Stomach (tissue), 9 donors: ENCODE results near the gene NR2F1. TPM values are rescaled to one million over a fixed set of nuclear protein-coding genes. Genes with fewer than 3 reads are reported as not detected.

Experiments used
- DNase-seq, 2 donors: peaks; one replicate each; pipeline versions ENCODE4 v3.0.0 to v3.0.0-alpha.2; 2013 to 2019
- H3K27ac ChIP-seq, 5 donors: fragments of 200-600 bp in 4 of 5; sonication (generic) in 4 of 5; one replicate each; pipeline ENCODE4 v1.5.1; 2013 to 2019; ENCODE audit warnings: mild to moderate bottlenecking in 1 of 5, moderate library complexity in 1 of 5
- H3K27me3 ChIP-seq, 3 donors: fragments of 200-600 bp; sonication (generic); one replicate each; pipeline ENCODE4 v1.5.1; 2017 to 2019; ENCODE audit warnings: mixed run types in 1 of 3
- H3K36me3 ChIP-seq, 4 donors: fragments of 200-600 bp; sonication (generic); 1 replicate in 3 of 4; 2 replicates in 1 of 4; pipeline ENCODE4 v1.5.1; 2016 to 2019
- H3K4me1 ChIP-seq, 4 donors: fragments of 200-600 bp; sonication (generic); one replicate each; pipeline ENCODE4 v1.5.1; 2016 to 2019
- H3K4me3 ChIP-seq, 4 donors: fragments of 200-600 bp; sonication (generic) in 3 of 4; one replicate each; pipeline ENCODE4 v1.5.1; 2016 to 2019; ENCODE audit warnings: mild to moderate bottlenecking in 1 of 4
- H3K9me3 ChIP-seq, 4 donors: fragments of 200-600 bp; sonication (generic); one replicate each; pipeline ENCODE4 v1.5.1; 2016 to 2019
- CTCF ChIP-seq, 7 experiments: fragments of 450-650 bp in 4 of 7; fragments of 200-600 bp in 3 of 7; sonication (generic) in 3 of 7; IDR thresholded peaks; one replicate each; pipeline ENCODE4 v1.5.1; 2016 to 2019; ENCODE audit warnings: antibody characterized with exemption in 7 of 7, control low read depth in 2 of 7, mild to moderate bottlenecking in 1 of 7
- EP300 ChIP-seq: sonication (generic); formaldehyde crosslinking; IDR thresholded peaks from one replicate; pipeline ENCODE4 v1.6.1; 2017; ENCODE audit warnings: antibody characterized with exemption
- POLR2A ChIP-seq, 4 donors: fragments of 450-650 bp; IDR thresholded peaks; one replicate each; pipeline ENCODE4 v1.6.1; 2016; ENCODE audit warnings: antibody characterized with exemption in 4 of 4, control low read depth in 2 of 4, mild to moderate bottlenecking in 1 of 4, moderate library complexity in 1 of 4
- POLR2AphosphoS5 ChIP-seq, 3 donors: sonication (generic); formaldehyde crosslinking; IDR thresholded peaks; one replicate each; pipeline ENCODE4 v1.6.1; 2016; ENCODE audit warnings: antibody characterized with exemption in 3 of 3
- WGBS, 5 donors: extraction: QIAGEN DNeasy Blood & Tissue Kit in 3 of 5; methylation state at CpG; one replicate each; pipeline versions ENCODE4 v1.1.5 to v1.1.7; 2013 to 2018; 5-methylcytosine and 5-hydroxymethylcytosine counted together
- intact Hi-C: fragments of 100-400 bp; cut with DNase I; formaldehyde crosslinking; loops from one replicate; pipeline ENCODE4 v1.15.1; 2023; ENCODE audit warnings: low total_unique reads
- polyA plus RNA-seq, 3 donors: library from polyadenylated mRNA; stranded (reverse); fragments of 200-250 nt; gene quantifications; one replicate each; pipeline ENCODE4 v1.2.3, GENCODE V29; 2013
- total RNA-seq, 5 donors: library from RNA; depleted of rRNA; stranded (reverse); fragments of >200 nt; gene quantifications; one replicate each; pipeline versions ENCODE4 v1.1.0 to v1.2.3, GENCODE V29; 2014 to 2016
- donor health status: healthy with polysubstance abuse.
- donor health status: Bipolar disorder and iron deficiency.
- donor health status: healthy.

The NR2F1 gene
- total and polyA plus RNA-seq, 8 donors: 0.87 to 115 (median 22.4) TPM

- no peak overlapping the region for H3K4me3 ChIP-seq
- no peak for DNase-seq
- no peak for TF ChIP-seq EP300
- no peak for TF ChIP-seq POLR2AphosphoS5 (IDR thresholded peaks at IDR 0.05)
- H3K27ac ChIP-seq: no peak overlapping the region
- peaks cover 7 to 100% (median 78%) of the 10 kb centered on the region in 3 donors for H3K27me3 ChIP-seq
- no peaks in the 10 kb centered on the region for H3K36me3 ChIP-seq
- intact Hi-C loops: no loop called here
- 14 to 24% (median 22%) methylated on average over 7 of the region's 7 CpGs for WGBS, 5 donors
- peaks cover 0 to 23% (median 20%) of the 10 kb centered on the region in 4 donors for H3K4me1 ChIP-seq
- H3K9me3 ChIP-seq: no peaks in the 10 kb centered on the region
Observed at GRCh38 chr5:93609762-93610161, 26.7 kb downstream of the NR2F1 start.

- no peak for TF ChIP-seq CTCF (IDR thresholded peaks at IDR 0.05)
- TF ChIP-seq EP300: no peak
- TF ChIP-seq POLR2A (IDR thresholded peaks at IDR 0.05): no peak
- TF ChIP-seq POLR2AphosphoS5 (IDR thresholded peaks at IDR 0.05): no peak
- Histone ChIP-seq H3K27ac (no peak overlapping the region), H3K36me3 (no peaks in the 10 kb centered on the region), H3K4me3 (no peak overlapping the region), H3K27me3 (peaks cover 7 to 97% (median 69%) of the 10 kb centered on the region in 3 donors), H3K9me3 (no peaks in the 10 kb centered on the region), H3K4me1 (peaks cover 0 to 23% (median 20%) of the 10 kb centered on the region in 4 donors)
- DNase-seq: no peak
- intact Hi-C loops: no loop called here
- WGBS, 5 donors: 15 to 21% (median 19%) methylated on average over 17 of the region's 17 CpGs
Observed at GRCh38 chr5:93610581-93611272, 27.7 kb downstream of the NR2F1 start.

GRCh38 chr5:93611273-93611975 lies 28.4 kb downstream of the NR2F1 start:
- Histone ChIP-seq H3K27me3 (peaks cover 7 to 90% (median 67%) of the 10 kb centered on the region in 3 donors), H3K4me3 (peak overlapping the region in 1 of 4 donors; percentile 26), H3K36me3 (no peaks in the 10 kb centered on the region), H3K9me3 (no peaks in the 10 kb centered on the region), H3K4me1 (peaks cover 0 to 23% (median 20%) of the 10 kb centered on the region in 4 donors), H3K27ac (no peak overlapping the region)
- intact Hi-C loops: no loop called here
- no peak for DNase-seq
- 8 to 15% (median 12%) methylated on average over 9 of the region's 9 CpGs for WGBS, 5 donors
- TF ChIP-seq POLR2AphosphoS5 (IDR thresholded peaks at IDR 0.05): no peak
- TF ChIP-seq EP300: no peak
- no peak for TF ChIP-seq CTCF (IDR thresholded peaks at IDR 0.05)
- no peak for TF ChIP-seq POLR2A (IDR thresholded peaks at IDR 0.05)

- DNase-seq: peak in 1 of 2 donors; percentile 71
- Histone ChIP-seq H3K9me3 (no peaks in the 10 kb centered on the region), H3K36me3 (no peaks in the 10 kb centered on the region), H3K4me3 (peak overlapping the region in 2 of 4 donors; percentile 18 to 26), H3K27me3 (peaks cover 7 to 82% (median 65%) of the 10 kb centered on the region in 3 donors), H3K4me1 (peaks cover 0 to 23% (median 20%) of the 10 kb centered on the region in 4 donors), H3K27ac (no peak overlapping the region)
- intact Hi-C loops: no loop called here
- WGBS, 5 donors: 3 to 6% (median 4%) methylated on average over 35 to 43 of the region's 43 CpGs
- TF ChIP-seq POLR2AphosphoS5 (IDR thresholded peaks at IDR 0.05) (no peak), POLR2A (IDR thresholded peaks at IDR 0.05) (no peak), EP300 (no peak), CTCF (IDR thresholded peaks at IDR 0.05) (no peak)
Observed at GRCh38 chr5:93611976-93612854, 29.2 kb downstream of the NR2F1 start.
